ENCODE data around the gene USP6.
"Not testable (repeated sequence)": the region's sequence is repeated elsewhere in the genome, so short reads cannot be mapped to it uniquely, and the experiment has no call there.

USP6 gene

DNA sequence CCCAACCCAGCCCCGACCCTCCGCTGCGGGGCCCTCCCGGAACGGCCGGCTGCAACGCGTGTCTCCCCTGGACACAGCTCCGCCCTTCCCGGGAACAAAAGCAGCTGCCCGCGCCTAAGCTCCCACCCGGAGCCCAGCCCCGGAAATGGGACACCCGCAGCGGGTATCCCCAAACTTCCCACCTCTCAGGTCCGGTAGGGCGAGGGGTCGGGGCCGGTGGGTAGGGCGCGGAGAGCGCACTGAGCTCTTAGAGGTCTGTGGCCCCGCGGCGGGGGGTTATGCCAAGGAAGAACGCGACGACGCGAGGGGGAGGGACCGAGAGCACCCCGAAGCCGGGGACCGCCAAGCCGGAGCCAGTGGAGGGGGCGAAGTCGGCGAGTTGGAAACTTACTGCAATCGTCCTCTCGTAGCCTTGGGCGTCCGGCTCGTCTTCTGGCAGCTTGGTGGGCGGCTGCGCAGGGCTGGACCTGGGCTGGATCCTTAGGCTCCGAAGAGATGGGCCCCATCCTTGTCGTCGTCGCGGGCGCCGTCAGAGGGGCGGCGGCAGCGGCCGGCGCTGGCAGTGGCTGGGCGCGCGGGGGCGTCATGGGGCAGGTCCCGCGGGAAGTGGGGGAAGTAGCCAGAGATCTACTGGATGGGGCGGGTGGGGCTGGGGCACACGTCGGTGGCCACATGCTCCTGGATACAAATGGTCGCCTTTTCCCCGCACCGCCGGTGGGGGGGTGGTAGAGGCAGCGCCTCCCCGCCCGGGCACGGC is 6.9 kb downstream of the USP6 start:
- in situ Hi-C loops (cut with MboI; ENCODE audit: low pct_unique_long_range_greater_than_20kb, low sequenced_read_pairs, unreplicated experiment), result no loop called here
- DNase-seq (ENCODE audit: low spot score), result peak; percentile 37
- TF ChIP-seq, protein P1, sequence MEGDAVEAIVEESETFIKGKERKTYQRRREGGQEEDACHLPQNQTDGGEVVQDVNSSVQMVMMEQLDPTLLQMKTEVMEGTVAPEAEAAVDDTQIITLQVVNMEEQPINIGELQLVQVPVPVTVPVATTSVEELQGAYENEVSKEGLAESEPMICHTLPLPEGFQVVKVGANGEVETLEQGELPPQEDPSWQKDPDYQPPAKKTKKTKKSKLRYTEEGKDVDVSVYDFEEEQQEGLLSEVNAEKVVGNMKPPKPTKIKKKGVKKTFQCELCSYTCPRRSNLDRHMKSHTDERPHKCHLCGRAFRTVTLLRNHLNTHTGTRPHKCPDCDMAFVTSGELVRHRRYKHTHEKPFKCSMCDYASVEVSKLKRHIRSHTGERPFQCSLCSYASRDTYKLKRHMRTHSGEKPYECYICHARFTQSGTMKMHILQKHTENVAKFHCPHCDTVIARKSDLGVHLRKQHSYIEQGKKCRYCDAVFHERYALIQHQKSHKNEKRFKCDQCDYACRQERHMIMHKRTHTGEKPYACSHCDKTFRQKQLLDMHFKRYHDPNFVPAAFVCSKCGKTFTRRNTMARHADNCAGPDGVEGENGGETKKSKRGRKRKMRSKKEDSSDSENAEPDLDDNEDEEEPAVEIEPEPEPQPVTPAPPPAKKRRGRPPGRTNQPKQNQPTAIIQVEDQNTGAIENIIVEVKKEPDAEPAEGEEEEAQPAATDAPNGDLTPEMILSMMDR (IDR thresholded peaks at IDR 0.05; ENCODE audit: extremely low read depth, insufficient read depth, missing control alignments), result no peak

- no peak for DNase-seq (ENCODE audit: low spot score)
- TF ChIP-seq, protein P1 (IDR thresholded peaks at IDR 0.05; ENCODE audit: extremely low read depth, insufficient read depth, missing control alignments), result no peak
- in situ Hi-C loops (cut with MboI; ENCODE audit: low pct_unique_long_range_greater_than_20kb, low sequenced_read_pairs, unreplicated experiment), result no loop called here
These were observed 7.7 kb downstream of the USP6 start for GRCh38 chr17:5123343-5124124.

DNA sequence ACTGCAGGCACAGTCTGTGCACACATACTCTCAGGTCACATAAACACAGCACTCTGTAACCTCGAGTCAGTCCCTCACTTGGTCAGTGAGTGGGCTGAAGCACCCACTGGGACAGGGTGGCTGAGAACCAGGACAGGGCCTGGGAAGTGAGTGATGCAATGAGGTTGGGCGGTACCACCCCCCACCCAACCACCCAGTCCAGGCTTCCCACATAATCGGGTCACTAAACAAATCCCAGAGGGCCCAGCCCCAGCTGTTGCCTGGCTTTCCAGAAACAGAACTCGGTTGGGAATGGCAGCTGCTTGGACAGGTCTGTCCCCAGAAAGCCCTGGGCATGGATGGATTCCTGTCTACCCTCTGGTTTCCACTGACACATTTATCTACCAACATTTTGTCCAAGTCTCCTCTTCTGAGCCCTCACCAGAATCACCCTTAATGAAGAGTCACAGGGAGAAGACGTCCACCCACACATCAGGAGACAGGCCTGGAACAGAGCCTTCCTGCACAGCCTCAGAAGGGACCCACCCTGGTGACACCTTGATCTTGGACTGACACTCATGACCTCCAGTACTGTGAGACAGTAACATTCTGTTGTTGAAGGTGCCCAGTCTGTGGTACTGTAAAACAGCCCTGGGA is 8.4 kb downstream of the USP6 start:
- in situ Hi-C loops (cut with MboI; ENCODE audit: low pct_unique_long_range_greater_than_20kb, low sequenced_read_pairs, unreplicated experiment), result not testable (repeated sequence)

GRCh38 chr17:5124896-5125295 is 9.1 kb downstream of the USP6 start:
- in situ Hi-C loops (cut with MboI; ENCODE audit: low pct_unique_long_range_greater_than_20kb, low sequenced_read_pairs, unreplicated experiment); DNase-seq (ENCODE audit: low spot score): not testable (repeated sequence)

More for the DNA sequence above, 8.4 kb downstream of the USP6 start:
- DNase-seq (ENCODE audit: low spot score), result not testable (repeated sequence)

DNA sequence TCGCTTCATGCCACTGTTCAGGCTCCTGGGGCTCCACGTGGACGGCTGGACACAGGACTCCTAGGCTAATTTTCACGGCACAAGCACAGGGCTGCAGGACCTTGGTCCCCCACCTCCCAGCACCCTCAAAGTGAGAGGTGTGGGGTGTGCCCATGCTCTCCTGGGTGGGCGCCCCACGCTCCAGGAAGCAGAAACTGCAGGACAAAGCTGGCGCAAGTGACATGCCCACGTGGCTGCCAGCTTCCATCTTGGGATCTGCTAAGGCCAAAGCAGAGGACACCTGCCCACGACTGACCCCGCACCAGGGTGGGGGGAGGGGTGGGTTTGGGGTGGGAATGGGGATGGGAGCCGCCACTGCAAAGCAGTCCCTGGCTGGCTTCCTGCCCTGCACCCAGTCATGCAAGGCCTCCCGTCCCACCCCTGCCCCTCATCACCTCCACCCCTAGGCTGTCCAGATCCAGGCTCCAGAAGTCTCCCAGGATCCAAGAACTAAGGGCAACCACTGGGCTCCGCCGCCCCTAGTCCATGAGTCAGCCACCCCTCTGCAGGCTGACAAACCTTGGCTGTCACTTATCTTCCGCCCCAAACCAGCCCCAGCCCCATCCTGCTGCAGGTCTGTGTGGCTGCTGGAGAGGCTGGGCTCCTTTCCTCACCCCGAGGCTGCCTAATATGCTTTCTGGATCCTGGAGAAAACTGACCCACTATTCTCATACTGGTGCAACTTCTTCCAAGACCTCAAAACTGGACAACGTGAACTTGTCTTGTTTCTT is 11.1 kb downstream of the USP6 start:
- TF ChIP-seq, protein P1 (IDR thresholded peaks at IDR 0.05; ENCODE audit: extremely low read depth, insufficient read depth, missing control alignments), result no peak
- no peak for DNase-seq (ENCODE audit: low spot score)
- in situ Hi-C loops (cut with MboI; ENCODE audit: low pct_unique_long_range_greater_than_20kb, low sequenced_read_pairs, unreplicated experiment), result no loop called here

GRCh38 chr17:5127910-5128309 is 12.1 kb downstream of the USP6 start:
- in situ Hi-C loops (cut with MboI; ENCODE audit: low pct_unique_long_range_greater_than_20kb, low sequenced_read_pairs, unreplicated experiment), result no loop called here
- TF ChIP-seq, protein P1 (IDR thresholded peaks at IDR 0.05; ENCODE audit: extremely low read depth, insufficient read depth, missing control alignments), result no peak
- DNase-seq (ENCODE audit: low spot score), result no peak

DNA sequence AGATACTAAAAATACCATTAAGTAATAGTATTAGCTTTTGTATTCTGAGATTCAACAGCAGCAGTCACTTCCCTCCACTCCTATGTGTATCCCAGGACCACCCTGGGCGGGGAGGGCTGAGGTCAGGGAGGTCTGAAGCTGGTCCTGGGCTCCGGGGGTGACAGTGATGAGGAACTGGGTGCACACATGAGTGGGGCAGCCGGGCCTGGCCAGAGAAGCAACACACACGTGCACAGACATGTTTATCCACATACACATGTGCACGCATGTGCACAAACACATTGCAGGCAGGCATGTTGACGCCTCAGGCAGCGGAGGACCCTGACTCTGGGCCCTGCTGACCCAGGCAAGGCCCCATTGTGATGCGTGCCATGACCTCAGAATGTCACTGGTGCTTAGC is 12.6 kb downstream of the USP6 start:
- in situ Hi-C loops (cut with MboI; ENCODE audit: low pct_unique_long_range_greater_than_20kb, low sequenced_read_pairs, unreplicated experiment); DNase-seq (ENCODE audit: low spot score): not testable (repeated sequence)

All from GM13977 (cell line).